HEK293 (cell line): ENCODE measurements around the gene ZNF761.
"Not testable (repeated sequence)": the region's sequence is repeated elsewhere in the genome, so short reads cannot be mapped to it uniquely, and the experiment has no call there.

Source experiments
- GLI4 ChIP-seq: fragments of 450-650 bp; formaldehyde crosslinking; IDR thresholded peaks from 2 replicates; pipeline ENCODE4 v1.5.1; 2016; ENCODE audit warnings: missing biosample characterization, missing genetic modification characterization
- KLF10 ChIP-seq: fragments of 450-650 bp; IDR thresholded peaks from 2 replicates; pipeline ENCODE4 v1.5.1; 2018; ENCODE audit warnings: missing biosample characterization, mild to moderate bottlenecking, missing genetic modification characterization
- KLF9 ChIP-seq: fragments of 450-650 bp; formaldehyde crosslinking; IDR thresholded peaks from 2 replicates; pipeline ENCODE4 v1.5.1; 2016; ENCODE audit warnings: missing biosample characterization, missing genetic modification characterization, low read depth
- ZNF274 ChIP-seq, 2 experiments: fragments of 200-500 bp in 1 of 2; fragments of 450-650 bp in 1 of 2; sonication (Bioruptor generic) in 1 of 2; formaldehyde crosslinking in 1 of 2; IDR thresholded peaks; 2 replicates each; pipeline versions ENCODE4 v1.5.1 to v1.6.1; 2014 to 2016; ENCODE audit warnings: borderline replicate concordance in 1 of 2, inconsistent platforms in 1 of 2, low read length in 1 of 2, missing biosample characterization in 1 of 2, missing genetic modification characterization in 1 of 2
- ZNF610 ChIP-seq: fragments of 450-650 bp; formaldehyde crosslinking; IDR thresholded peaks from 2 replicates; pipeline ENCODE4 v1.5.1; 2016; ENCODE audit warnings: missing biosample characterization, missing genetic modification characterization, borderline replicate concordance
- TF ChIP-seq, protein P1 (sequence below): fragments of 450-650 bp; formaldehyde crosslinking; IDR thresholded peaks from 2 replicates; pipeline ENCODE4 v1.5.1; 2016; ENCODE audit warnings: missing biosample characterization, missing genetic modification characterization
- TF ChIP-seq, protein P2 (sequence below): fragments of 450-650 bp; formaldehyde crosslinking; IDR thresholded peaks from 2 replicates; pipeline ENCODE4 v1.5.1; 2016; ENCODE audit warnings: missing biosample characterization, missing genetic modification characterization
- TF ChIP-seq, protein P3 (sequence below): fragments of 450-650 bp; formaldehyde crosslinking; IDR thresholded peaks from 2 replicates; pipeline ENCODE4 v1.5.1; 2016; ENCODE audit warnings: missing biosample characterization, missing genetic modification characterization
- TF ChIP-seq, protein P4 (sequence below): IDR thresholded peaks from 2 replicates; pipeline ENCODE4 v1.6.1; 2011; ENCODE audit warnings: mild to moderate bottlenecking, low read depth, low read length, borderline replicate concordance
- TF ChIP-seq, protein P5 (sequence below): fragments of 450-650 bp; formaldehyde crosslinking; IDR thresholded peaks from 2 replicates; pipeline ENCODE4 v1.5.1; 2016; ENCODE audit warnings: missing biosample characterization, missing genetic modification characterization
- TF ChIP-seq, protein P6 (sequence below): fragments of 450-650 bp; formaldehyde crosslinking; IDR thresholded peaks from 2 replicates; pipeline ENCODE4 v1.5.1; 2016; ENCODE audit warnings: missing biosample characterization, missing genetic modification characterization
- TF ChIP-seq, protein P7 (sequence below): fragments of 450-650 bp; formaldehyde crosslinking; IDR thresholded peaks from 2 replicates; pipeline ENCODE4 v1.5.1; 2016; ENCODE audit warnings: missing biosample characterization, missing genetic modification characterization

DNA sequence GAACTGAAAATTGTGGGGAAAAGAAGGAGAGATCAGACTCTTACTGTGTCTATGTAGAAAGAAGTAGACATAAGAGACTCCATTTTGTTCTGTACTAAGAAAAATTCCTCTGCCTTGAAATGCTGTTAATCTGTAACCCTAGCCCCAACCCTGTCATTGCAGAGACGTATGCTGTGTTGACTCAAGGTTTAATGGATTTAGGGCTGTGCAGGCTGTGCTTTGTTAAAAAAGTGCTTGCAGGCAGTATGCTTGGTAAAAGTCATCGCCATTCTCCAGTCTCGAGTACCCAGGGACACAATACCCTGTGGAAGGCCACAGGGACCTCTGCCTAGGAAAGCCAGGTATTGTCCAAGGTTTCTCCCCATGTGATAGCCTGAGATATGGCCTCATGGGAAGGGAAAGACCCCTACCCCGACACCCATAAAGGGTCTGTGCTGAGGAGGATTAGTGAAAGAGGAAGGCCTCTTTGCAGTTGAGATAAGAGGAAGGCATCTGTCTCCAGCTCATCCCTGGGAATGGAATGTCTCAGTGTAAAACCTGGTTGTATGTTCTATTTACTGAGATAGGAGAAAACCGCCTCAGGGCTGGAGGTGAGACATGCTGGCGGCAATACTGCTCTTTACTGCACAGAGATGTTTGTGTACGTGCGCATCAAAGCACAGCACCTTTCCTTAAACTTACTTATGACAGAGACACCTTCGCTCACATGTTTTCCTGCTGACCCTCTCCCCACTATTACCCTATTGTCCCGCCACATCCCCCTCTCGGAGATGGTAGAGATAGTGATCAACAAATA lies 11.1 kb upstream of the ZNF761 start:
- TF ChIP-seq, protein P1, sequence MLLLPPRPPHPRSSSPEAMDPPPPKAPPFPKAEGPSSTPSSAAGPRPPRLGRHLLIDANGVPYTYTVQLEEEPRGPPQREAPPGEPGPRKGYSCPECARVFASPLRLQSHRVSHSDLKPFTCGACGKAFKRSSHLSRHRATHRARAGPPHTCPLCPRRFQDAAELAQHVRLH (tag by site-specific recombination), result not testable (repeated sequence)
- TF ChIP-seq, protein P2, sequence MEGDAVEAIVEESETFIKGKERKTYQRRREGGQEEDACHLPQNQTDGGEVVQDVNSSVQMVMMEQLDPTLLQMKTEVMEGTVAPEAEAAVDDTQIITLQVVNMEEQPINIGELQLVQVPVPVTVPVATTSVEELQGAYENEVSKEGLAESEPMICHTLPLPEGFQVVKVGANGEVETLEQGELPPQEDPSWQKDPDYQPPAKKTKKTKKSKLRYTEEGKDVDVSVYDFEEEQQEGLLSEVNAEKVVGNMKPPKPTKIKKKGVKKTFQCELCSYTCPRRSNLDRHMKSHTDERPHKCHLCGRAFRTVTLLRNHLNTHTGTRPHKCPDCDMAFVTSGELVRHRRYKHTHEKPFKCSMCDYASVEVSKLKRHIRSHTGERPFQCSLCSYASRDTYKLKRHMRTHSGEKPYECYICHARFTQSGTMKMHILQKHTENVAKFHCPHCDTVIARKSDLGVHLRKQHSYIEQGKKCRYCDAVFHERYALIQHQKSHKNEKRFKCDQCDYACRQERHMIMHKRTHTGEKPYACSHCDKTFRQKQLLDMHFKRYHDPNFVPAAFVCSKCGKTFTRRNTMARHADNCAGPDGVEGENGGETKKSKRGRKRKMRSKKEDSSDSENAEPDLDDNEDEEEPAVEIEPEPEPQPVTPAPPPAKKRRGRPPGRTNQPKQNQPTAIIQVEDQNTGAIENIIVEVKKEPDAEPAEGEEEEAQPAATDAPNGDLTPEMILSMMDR (tag by site-specific recombination), result not testable (repeated sequence)
- TF ChIP-seq, protein P3, sequence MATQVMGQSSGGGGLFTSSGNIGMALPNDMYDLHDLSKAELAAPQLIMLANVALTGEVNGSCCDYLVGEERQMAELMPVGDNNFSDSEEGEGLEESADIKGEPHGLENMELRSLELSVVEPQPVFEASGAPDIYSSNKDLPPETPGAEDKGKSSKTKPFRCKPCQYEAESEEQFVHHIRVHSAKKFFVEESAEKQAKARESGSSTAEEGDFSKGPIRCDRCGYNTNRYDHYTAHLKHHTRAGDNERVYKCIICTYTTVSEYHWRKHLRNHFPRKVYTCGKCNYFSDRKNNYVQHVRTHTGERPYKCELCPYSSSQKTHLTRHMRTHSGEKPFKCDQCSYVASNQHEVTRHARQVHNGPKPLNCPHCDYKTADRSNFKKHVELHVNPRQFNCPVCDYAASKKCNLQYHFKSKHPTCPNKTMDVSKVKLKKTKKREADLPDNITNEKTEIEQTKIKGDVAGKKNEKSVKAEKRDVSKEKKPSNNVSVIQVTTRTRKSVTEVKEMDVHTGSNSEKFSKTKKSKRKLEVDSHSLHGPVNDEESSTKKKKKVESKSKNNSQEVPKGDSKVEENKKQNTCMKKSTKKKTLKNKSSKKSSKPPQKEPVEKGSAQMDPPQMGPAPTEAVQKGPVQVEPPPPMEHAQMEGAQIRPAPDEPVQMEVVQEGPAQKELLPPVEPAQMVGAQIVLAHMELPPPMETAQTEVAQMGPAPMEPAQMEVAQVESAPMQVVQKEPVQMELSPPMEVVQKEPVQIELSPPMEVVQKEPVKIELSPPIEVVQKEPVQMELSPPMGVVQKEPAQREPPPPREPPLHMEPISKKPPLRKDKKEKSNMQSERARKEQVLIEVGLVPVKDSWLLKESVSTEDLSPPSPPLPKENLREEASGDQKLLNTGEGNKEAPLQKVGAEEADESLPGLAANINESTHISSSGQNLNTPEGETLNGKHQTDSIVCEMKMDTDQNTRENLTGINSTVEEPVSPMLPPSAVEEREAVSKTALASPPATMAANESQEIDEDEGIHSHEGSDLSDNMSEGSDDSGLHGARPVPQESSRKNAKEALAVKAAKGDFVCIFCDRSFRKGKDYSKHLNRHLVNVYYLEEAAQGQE (tag by site-specific recombination), result not testable (repeated sequence)
- not testable (repeated sequence) for TF ChIP-seq ZNF610; GLI4; ZNF274 (IDR thresholded peaks at IDR 0.05; ENCODE audit: low read length); ZNF274 (tag by site-specific recombination; IDR thresholded peaks at IDR 0.05; ENCODE audit: borderline replicate concordance); KLF9 (tag by site-specific recombination); KLF10 (tag by site-specific recombination)
- TF ChIP-seq, protein P4, sequence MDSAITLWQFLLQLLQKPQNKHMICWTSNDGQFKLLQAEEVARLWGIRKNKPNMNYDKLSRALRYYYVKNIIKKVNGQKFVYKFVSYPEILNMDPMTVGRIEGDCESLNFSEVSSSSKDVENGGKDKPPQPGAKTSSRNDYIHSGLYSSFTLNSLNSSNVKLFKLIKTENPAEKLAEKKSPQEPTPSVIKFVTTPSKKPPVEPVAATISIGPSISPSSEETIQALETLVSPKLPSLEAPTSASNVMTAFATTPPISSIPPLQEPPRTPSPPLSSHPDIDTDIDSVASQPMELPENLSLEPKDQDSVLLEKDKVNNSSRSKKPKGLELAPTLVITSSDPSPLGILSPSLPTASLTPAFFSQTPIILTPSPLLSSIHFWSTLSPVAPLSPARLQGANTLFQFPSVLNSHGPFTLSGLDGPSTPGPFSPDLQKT, result not testable (repeated sequence)
- TF ChIP-seq, protein P5, sequence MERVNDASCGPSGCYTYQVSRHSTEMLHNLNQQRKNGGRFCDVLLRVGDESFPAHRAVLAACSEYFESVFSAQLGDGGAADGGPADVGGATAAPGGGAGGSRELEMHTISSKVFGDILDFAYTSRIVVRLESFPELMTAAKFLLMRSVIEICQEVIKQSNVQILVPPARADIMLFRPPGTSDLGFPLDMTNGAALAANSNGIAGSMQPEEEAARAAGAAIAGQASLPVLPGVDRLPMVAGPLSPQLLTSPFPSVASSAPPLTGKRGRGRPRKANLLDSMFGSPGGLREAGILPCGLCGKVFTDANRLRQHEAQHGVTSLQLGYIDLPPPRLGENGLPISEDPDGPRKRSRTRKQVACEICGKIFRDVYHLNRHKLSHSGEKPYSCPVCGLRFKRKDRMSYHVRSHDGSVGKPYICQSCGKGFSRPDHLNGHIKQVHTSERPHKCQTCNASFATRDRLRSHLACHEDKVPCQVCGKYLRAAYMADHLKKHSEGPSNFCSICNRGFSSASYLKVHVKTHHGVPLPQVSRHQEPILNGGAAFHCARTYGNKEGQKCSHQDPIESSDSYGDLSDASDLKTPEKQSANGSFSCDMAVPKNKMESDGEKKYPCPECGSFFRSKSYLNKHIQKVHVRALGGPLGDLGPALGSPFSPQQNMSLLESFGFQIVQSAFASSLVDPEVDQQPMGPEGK (tag by site-specific recombination), result not testable (repeated sequence)
- TF ChIP-seq, protein P6, sequence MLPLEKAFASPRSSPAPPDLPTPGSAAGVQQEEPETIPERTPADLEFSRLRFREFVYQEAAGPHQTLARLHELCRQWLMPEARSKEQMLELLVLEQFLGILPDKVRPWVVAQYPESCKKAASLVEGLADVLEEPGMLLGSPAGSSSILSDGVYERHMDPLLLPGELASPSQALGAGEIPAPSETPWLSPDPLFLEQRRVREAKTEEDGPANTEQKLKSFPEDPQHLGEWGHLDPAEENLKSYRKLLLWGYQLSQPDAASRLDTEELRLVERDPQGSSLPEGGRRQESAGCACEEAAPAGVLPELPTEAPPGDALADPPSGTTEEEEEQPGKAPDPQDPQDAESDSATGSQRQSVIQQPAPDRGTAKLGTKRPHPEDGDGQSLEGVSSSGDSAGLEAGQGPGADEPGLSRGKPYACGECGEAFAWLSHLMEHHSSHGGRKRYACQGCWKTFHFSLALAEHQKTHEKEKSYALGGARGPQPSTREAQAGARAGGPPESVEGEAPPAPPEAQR (tag by site-specific recombination), result not testable (repeated sequence)
- TF ChIP-seq, protein P7, sequence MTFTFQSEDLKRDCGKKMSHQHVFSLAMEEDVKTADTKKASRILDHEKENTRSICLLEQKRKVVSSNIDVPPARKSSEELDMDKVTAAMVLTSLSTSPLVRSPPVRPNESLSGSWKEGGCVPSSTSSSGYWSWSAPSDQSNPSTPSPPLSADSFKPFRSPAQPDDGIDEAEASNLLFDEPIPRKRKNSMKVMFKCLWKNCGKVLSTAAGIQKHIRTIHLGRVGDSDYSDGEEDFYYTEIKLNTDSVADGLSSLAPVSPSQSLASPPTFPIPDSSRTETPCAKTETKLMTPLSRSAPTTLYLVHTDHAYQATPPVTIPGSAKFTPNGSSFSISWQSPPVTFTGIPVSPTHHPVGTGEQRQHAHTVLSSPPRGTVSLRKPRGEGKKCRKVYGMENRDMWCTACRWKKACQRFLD (tag by site-specific recombination), result not testable (repeated sequence)
